Activated CD4-positive, alpha-beta memory T cell treated with anti-CD3 and anti-CD28 coated beads for 36 hours (primary cell): ENCODE measurements around the gene NDUFS1. TPM values are rescaled to one million over a fixed set of nuclear protein-coding genes. Genes with fewer than 3 reads are reported as not detected.
A peak's percentile ranks its signal among the peaks of the same experiment; 100 is the strongest.
"Not testable (repeated sequence)": the region's sequence is repeated elsewhere in the genome, so short reads cannot be mapped to it uniquely, and the experiment has no call there.

Source experiments
- CTCF ChIA-PET: fragments of 350-600 bp; sonication (Branson Sonifier 250); formaldehyde crosslinking; loops from one replicate; lab custom pipeline; 2021; ENCODE audit warnings: antibody characterized with exemption, inconsistent platforms; lab: Charles Lee
- POLR2A ChIA-PET: fragments of 350-600 bp; sonication (Branson Sonifier 250); formaldehyde crosslinking; loops from one replicate; lab custom pipeline; 2021; ENCODE audit warnings: antibody characterized with exemption; lab: Charles Lee
- DNase-seq: peaks from one replicate; pipeline ENCODE4 v3.0.0-alpha.2; 2020
- H3K27ac Mint-ChIP-seq: one replicate; pipeline ENCODE4 v1.8.0; 2021; ENCODE audit warnings: mixed read lengths
- H3K27me3 Mint-ChIP-seq: one replicate; pipeline ENCODE4 v1.8.0; 2021; ENCODE audit warnings: mixed read lengths
- H3K36me3 Mint-ChIP-seq: one replicate; pipeline ENCODE4 v1.8.0; 2021; ENCODE audit warnings: mixed read lengths
- H3K4me1 Mint-ChIP-seq: one replicate; pipeline ENCODE4 v1.8.0; 2021; ENCODE audit warnings: low read depth, mixed read lengths
- H3K4me3 Mint-ChIP-seq: one replicate; pipeline ENCODE4 v1.8.0; 2021; ENCODE audit warnings: mild to moderate bottlenecking, mixed read lengths
- H3K9me3 Mint-ChIP-seq: one replicate; pipeline ENCODE4 v1.8.0; 2021; ENCODE audit warnings: mixed read lengths
- intact Hi-C: fragments of 100-400 bp; cut with micrococcal nuclease; formaldehyde crosslinking; loops from one replicate; pipeline ENCODE4 v1.15.1; 2023
- total RNA-seq, 2 experiments: library from RNA; stranded (reverse); gene quantifications; one replicate each; pipeline ENCODE4 v1.2.3, GENCODE V29; 2021

NDUFS1 gene
- total RNA-seq, 2 experiments from 2014 or later: 79.2 to 80.8 TPM

GRCh38 chr2:206189691-206190090 is 30.4 kb upstream of the NDUFS1 start:
- H3K4me1 Mint-ChIP-seq: no peaks in the 10 kb centered on the region
- ChIA-PET POLR2A (no interaction called here), CTCF (no interaction called here)
- H3K9me3 Mint-ChIP-seq: no peaks in the 10 kb centered on the region
- DNase-seq: no peak
- H3K27me3 Mint-ChIP-seq: peaks cover 3% of the 10 kb centered on the region
- intact Hi-C loops: no loop called here
- H3K4me3 Mint-ChIP-seq: no peak overlapping the region
- H3K27ac Mint-ChIP-seq: no peak overlapping the region
- H3K36me3 Mint-ChIP-seq: no peaks in the 10 kb centered on the region

GRCh38 chr2:206181526-206181925 is 22.3 kb upstream of the NDUFS1 start:
- H3K27me3 Mint-ChIP-seq, H3K27ac Mint-ChIP-seq, intact Hi-C loops, CTCF ChIA-PET, H3K4me1 Mint-ChIP-seq, H3K4me3 Mint-ChIP-seq, H3K36me3 Mint-ChIP-seq, H3K9me3 Mint-ChIP-seq, DNase-seq, POLR2A ChIA-PET: not testable (repeated sequence)

- no peak for DNase-seq
- CTCF ChIA-PET: no interaction called here
- H3K27me3 Mint-ChIP-seq: no peaks in the 10 kb centered on the region
- no peaks in the 10 kb centered on the region for H3K36me3 Mint-ChIP-seq
- no peaks in the 10 kb centered on the region for H3K4me1 Mint-ChIP-seq
- POLR2A ChIA-PET: no interaction called here
- H3K27ac Mint-ChIP-seq: no peak overlapping the region
- intact Hi-C loops: no loop called here
- H3K9me3 Mint-ChIP-seq: no peaks in the 10 kb centered on the region
- H3K4me3 Mint-ChIP-seq: no peak overlapping the region
These were observed 17.7 kb upstream of the NDUFS1 start for GRCh38 chr2:206176901-206177300.

GRCh38 chr2:206176121-206176520 is 16.9 kb upstream of the NDUFS1 start:
- ChIA-PET POLR2A (no interaction called here), CTCF (no interaction called here)
- H3K4me1 Mint-ChIP-seq: no peaks in the 10 kb centered on the region
- no peaks in the 10 kb centered on the region for H3K9me3 Mint-ChIP-seq
- no peaks in the 10 kb centered on the region for H3K36me3 Mint-ChIP-seq
- H3K27me3 Mint-ChIP-seq: no peaks in the 10 kb centered on the region
- intact Hi-C loops: no loop called here
- H3K27ac Mint-ChIP-seq: no peak overlapping the region
- H3K4me3 Mint-ChIP-seq: no peak overlapping the region
- DNase-seq: no peak

GRCh38 chr2:206173147-206173546 is 13.9 kb upstream of the NDUFS1 start:
- ChIA-PET CTCF (no interaction called here), POLR2A (no interaction called here)
- Mint-ChIP-seq H3K27ac (no peak overlapping the region), H3K36me3 (peaks cover 10% of the 10 kb centered on the region), H3K4me1 (no peaks in the 10 kb centered on the region), H3K27me3 (no peaks in the 10 kb centered on the region), H3K4me3 (no peak overlapping the region), H3K9me3 (no peaks in the 10 kb centered on the region)
- intact Hi-C loops: no loop called here
- DNase-seq: no peak

GRCh38 chr2:206171624-206172397 is 12.6 kb upstream of the NDUFS1 start:
- H3K9me3 Mint-ChIP-seq, DNase-seq, CTCF ChIA-PET, H3K4me1 Mint-ChIP-seq, intact Hi-C loops, H3K27me3 Mint-ChIP-seq, POLR2A ChIA-PET, H3K4me3 Mint-ChIP-seq, H3K27ac Mint-ChIP-seq: not testable (repeated sequence)
- peaks cover 18% of the 10 kb centered on the region for H3K36me3 Mint-ChIP-seq

GRCh38 chr2:206168230-206168629 is 9.0 kb upstream of the NDUFS1 start:
- H3K9me3 Mint-ChIP-seq, CTCF ChIA-PET, H3K4me1 Mint-ChIP-seq, H3K27ac Mint-ChIP-seq, H3K4me3 Mint-ChIP-seq, POLR2A ChIA-PET, DNase-seq, H3K27me3 Mint-ChIP-seq: not testable (repeated sequence)
- intact Hi-C loops: loop anchor here (10.0 kb wide), 1 partner anchor 387 kb away; no protein-coding TSS in a partner anchor
- peaks cover 33% of the 10 kb centered on the region for H3K36me3 Mint-ChIP-seq

- Mint-ChIP-seq H3K27me3 (no peaks in the 10 kb centered on the region), H3K27ac (peak overlapping the region; percentile 42), H3K9me3 (no peaks in the 10 kb centered on the region), H3K4me1 (peaks cover 32% of the 10 kb centered on the region), H3K36me3 (peaks cover 63% of the 10 kb centered on the region), H3K4me3 (no peak overlapping the region)
- peak; percentile 17 for DNase-seq
- intact Hi-C loops: loop anchor here (2.0 to 10.0 kb wide), 3 partner anchors 196 to 390 kb away; partner anchors contain the start of gene ADAM23
- POLR2A ChIA-PET: no interaction called here
- CTCF ChIA-PET: interaction anchor here (0.7 to 1.4 kb wide), 6 partner anchors 10 to 235 kb away, joined by 3 to 7 read pairs (median 4); no protein-coding TSS in a partner anchor
These were observed 5.1 kb upstream of the NDUFS1 start for GRCh38 chr2:206164261-206164862.

GRCh38 chr2:206163251-206163880 is 4.1 kb upstream of the NDUFS1 start:
- no peak for DNase-seq
- Mint-ChIP-seq H3K36me3 (peaks cover 58% of the 10 kb centered on the region), H3K4me1 (peaks cover 36% of the 10 kb centered on the region), H3K27ac (peak overlapping the region; percentile 69), H3K4me3 (no peak overlapping the region), H3K9me3 (no peaks in the 10 kb centered on the region), H3K27me3 (no peaks in the 10 kb centered on the region)
- POLR2A ChIA-PET: no interaction called here
- intact Hi-C loops: loop anchor here (5.0 to 10.0 kb wide), 2 partner anchors 279 to 391 kb away; partner anchors contain the start of gene ADAM23
- CTCF ChIA-PET: interaction anchor here (0.7 to 1.4 kb wide), 3 partner anchors 10 to 110 kb away, joined by 3 to 4 read pairs (median 4); no protein-coding TSS in a partner anchor

GRCh38 chr2:206162401-206162800 is 3.2 kb upstream of the NDUFS1 start:
- DNase-seq, CTCF ChIA-PET, POLR2A ChIA-PET, H3K27me3 Mint-ChIP-seq, H3K9me3 Mint-ChIP-seq: not testable (repeated sequence)
- intact Hi-C loops: loop anchor here (5.0 to 10.0 kb wide), 2 partner anchors 280 to 392 kb away; partner anchors contain the start of gene ADAM23
- Mint-ChIP-seq H3K27ac (peak overlapping the region; percentile 69), H3K36me3 (peaks cover 54% of the 10 kb centered on the region), H3K4me3 (peak overlapping the region; percentile 96), H3K4me1 (peaks cover 44% of the 10 kb centered on the region)

- no peaks in the 10 kb centered on the region for H3K27me3 Mint-ChIP-seq
- intact Hi-C loops: loop anchor here (5.0 to 10.0 kb wide), 2 partner anchors 282 to 394 kb away; partner anchors contain the start of gene ADAM23
- ChIA-PET POLR2A (no interaction called here), CTCF (interaction anchor here (1.4 to 1.5 kb wide), 2 partner anchors 78 to 99 kb away, joined by 3 to 7 read pairs; no protein-coding TSS in a partner anchor)
- DNase-seq: peak; percentile 30
- no peaks in the 10 kb centered on the region for H3K9me3 Mint-ChIP-seq
- peaks cover 53% of the 10 kb centered on the region for H3K36me3 Mint-ChIP-seq
- H3K4me1 Mint-ChIP-seq: peaks cover 52% of the 10 kb centered on the region
- H3K27ac Mint-ChIP-seq: peak overlapping the region; percentile 97
- peak overlapping the region; percentile 96 for H3K4me3 Mint-ChIP-seq
These were observed 1.5 kb upstream of the NDUFS1 start for GRCh38 chr2:206160807-206161179.
